ENCODE results near the gene AP1M2.

DNA sequence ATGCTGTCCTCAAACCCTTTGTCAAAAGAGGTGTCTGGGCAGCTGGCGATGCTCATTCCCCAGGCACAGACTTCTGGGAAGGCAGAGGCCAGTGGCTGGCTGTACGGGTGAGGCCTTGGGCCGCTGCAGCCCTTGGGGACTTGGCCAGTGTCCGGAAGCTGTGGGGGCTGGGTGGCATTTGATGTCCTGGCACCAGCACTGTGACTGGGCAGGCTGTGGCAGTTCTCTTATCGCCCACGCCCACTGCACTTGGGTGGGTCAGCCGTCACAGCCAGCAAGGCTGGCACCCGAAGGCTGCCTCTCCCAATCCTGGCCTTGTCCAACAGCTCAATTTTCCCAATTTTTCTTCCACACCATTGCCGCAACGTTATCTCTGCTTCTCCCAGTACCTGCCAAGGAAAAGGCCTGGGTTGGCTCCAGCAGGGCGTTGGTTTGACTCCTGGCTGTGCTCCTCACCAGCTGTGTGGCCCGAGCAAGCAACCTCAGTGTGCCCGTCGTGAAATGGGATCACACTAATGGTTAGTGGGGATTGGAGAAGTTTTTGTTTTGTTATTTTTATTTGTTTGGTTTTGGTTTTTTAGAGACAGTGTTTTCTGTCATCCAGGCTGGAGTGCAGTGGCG is 25.5 kb upstream of the AP1M2 start:
- TF ChIP-seq GTF2I (CRISPR knock-in tag; conservative IDR thresholded peaks at IDR 0.05) (no peak), ZNF423 (CRISPR knock-in tag; IDR thresholded peaks at IDR 0.05) (no peak), JUN (CRISPR knock-in tag; IDR thresholded peaks at IDR 0.05) (no peak)
- TF ChIP-seq, protein P1, sequence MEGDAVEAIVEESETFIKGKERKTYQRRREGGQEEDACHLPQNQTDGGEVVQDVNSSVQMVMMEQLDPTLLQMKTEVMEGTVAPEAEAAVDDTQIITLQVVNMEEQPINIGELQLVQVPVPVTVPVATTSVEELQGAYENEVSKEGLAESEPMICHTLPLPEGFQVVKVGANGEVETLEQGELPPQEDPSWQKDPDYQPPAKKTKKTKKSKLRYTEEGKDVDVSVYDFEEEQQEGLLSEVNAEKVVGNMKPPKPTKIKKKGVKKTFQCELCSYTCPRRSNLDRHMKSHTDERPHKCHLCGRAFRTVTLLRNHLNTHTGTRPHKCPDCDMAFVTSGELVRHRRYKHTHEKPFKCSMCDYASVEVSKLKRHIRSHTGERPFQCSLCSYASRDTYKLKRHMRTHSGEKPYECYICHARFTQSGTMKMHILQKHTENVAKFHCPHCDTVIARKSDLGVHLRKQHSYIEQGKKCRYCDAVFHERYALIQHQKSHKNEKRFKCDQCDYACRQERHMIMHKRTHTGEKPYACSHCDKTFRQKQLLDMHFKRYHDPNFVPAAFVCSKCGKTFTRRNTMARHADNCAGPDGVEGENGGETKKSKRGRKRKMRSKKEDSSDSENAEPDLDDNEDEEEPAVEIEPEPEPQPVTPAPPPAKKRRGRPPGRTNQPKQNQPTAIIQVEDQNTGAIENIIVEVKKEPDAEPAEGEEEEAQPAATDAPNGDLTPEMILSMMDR (IDR thresholded peaks at IDR 0.05), result no peak

Data from WTC11 (cell line).